ENCODE results near the gene EYA2.

DNA sequence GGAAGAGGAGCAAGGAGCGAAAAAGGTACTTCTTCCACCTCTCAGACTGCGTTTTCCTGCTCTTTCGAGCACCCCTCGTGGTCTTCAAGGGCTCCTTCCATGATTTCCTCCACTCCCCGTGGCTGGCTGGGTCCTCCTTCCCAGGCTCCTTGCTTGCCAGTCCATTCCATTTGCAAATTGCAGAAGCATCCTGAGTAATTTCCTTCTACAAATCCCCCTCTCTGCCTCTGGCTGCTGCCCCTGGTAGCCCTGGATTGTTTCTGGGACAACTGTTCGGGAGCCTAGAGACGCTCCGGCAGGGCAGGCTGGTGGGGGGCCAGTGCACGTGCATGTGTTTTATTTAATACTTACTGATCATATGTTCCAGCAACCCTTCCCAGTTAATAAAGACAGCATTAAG, 288.7 kb downstream of the EYA2 start:
- TF ChIP-seq MAFK (IDR thresholded peaks at IDR 0.05; ENCODE audit: low read depth, low read length) = no peak
- TF ChIP-seq, protein P1, sequence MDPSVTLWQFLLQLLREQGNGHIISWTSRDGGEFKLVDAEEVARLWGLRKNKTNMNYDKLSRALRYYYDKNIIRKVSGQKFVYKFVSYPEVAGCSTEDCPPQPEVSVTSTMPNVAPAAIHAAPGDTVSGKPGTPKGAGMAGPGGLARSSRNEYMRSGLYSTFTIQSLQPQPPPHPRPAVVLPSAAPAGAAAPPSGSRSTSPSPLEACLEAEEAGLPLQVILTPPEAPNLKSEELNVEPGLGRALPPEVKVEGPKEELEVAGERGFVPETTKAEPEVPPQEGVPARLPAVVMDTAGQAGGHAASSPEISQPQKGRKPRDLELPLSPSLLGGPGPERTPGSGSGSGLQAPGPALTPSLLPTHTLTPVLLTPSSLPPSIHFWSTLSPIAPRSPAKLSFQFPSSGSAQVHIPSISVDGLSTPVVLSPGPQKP (IDR thresholded peaks at IDR 0.05; ENCODE audit: borderline replicate concordance, low read depth, low read length) = no peak
- TF ChIP-seq CTCF (conservative IDR thresholded peaks at IDR 0.05; ENCODE audit: low read depth, low read length) = no peak
- no peak for TF ChIP-seq POLR2A (IDR thresholded peaks at IDR 0.05; ENCODE audit: low read depth, low read length)
- TF ChIP-seq FOS (IDR thresholded peaks at IDR 0.05; ENCODE audit: low read depth, low read length) = no peak
- TF ChIP-seq, protein P2, sequence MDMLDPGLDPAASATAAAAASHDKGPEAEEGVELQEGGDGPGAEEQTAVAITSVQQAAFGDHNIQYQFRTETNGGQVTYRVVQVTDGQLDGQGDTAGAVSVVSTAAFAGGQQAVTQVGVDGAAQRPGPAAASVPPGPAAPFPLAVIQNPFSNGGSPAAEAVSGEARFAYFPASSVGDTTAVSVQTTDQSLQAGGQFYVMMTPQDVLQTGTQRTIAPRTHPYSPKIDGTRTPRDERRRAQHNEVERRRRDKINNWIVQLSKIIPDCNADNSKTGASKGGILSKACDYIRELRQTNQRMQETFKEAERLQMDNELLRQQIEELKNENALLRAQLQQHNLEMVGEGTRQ (IDR thresholded peaks at IDR 0.05; ENCODE audit: low read depth, low read length) = no peak
- no peak for TF ChIP-seq SMC3 (IDR thresholded peaks at IDR 0.05; ENCODE audit: low read depth, low read length)
- TF ChIP-seq RFX5 (IDR thresholded peaks at IDR 0.05; ENCODE audit: low read depth, low read length) = no peak
- no peak for TF ChIP-seq MAZ (IDR thresholded peaks at IDR 0.05; ENCODE audit: borderline replicate concordance, low read depth, low read length)

Measured in IMR-90 (cell line).